ENCODE results near the gene IL6.

IL6 gene

DNA sequence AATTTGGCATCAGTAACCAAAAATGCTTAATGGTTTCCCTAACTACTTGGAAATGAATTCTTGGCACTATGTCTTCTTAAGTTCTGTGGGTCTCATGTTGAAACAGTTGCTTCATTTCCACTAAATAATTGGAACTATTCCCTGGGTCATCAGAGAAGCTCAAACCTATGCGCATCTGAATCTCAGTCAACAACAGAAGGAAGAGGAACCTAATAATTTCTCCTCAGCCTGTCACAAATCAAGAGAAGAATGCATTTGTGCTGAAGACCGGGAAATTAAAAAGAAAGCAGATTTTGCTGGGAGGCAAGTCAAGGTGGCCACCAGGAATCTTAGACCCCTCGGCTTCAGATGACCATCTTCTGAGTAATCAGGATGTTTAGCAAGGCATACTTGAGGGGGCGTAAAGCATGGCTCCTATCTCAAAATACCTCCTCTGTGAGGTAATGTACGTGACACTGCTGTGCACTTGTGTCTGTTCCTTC is 54.3 kb downstream of the IL6 start:
- no peak for DNase-seq (ENCODE audit: low read depth in 2 of 2)

Measured in stimulated activated CD8-positive, alpha-beta memory T cell treated with anti-CD3 and anti-CD28 coated beads, Interleukin-7, amount 100 ng/mL, for 4 hours (primary cell).